BLaER1 (cell line): ENCODE measurements around the gene MCU.
"Not testable (repeated sequence)": the region's sequence is repeated elsewhere in the genome, so short reads cannot be mapped to it uniquely, and the experiment has no call there.

ENCODE experiments used
- H3K27ac ChIP-seq: shearing (Covaris generic); formaldehyde crosslinking; 2 replicates; pipeline ENCODE4 v1.8.1; 2022
- H3K27me3 ChIP-seq: shearing (Covaris generic); formaldehyde crosslinking; 2 replicates; pipeline ENCODE4 v1.8.1; 2022
- H3K36me3 ChIP-seq: shearing (Covaris generic); formaldehyde crosslinking; 2 replicates; pipeline ENCODE4 v1.8.1; 2022
- H3K4me1 ChIP-seq: shearing (Covaris generic); formaldehyde crosslinking; 2 replicates; pipeline ENCODE4 v1.8.1; 2022
- H3K4me2 ChIP-seq: shearing (Covaris generic); formaldehyde crosslinking; 2 replicates; pipeline ENCODE4 v1.8.1; 2022
- H3K4me3 ChIP-seq: shearing (Covaris generic); formaldehyde crosslinking; 2 replicates; pipeline ENCODE4 v1.8.1; 2022
- H3K9ac ChIP-seq: shearing (Covaris generic); formaldehyde crosslinking; 2 replicates; pipeline ENCODE4 v1.8.1; 2022
- H3K9me3 ChIP-seq: shearing (Covaris generic); formaldehyde crosslinking; 2 replicates; pipeline ENCODE4 v1.8.1; 2022
- H4K20me1 ChIP-seq: shearing (Covaris generic); formaldehyde crosslinking; 2 replicates; pipeline ENCODE4 v1.8.1; 2022
- Cebpa-rat ChIP-seq: shearing (Covaris generic); IDR thresholded peaks from 2 replicates; pipeline ENCODE4 v1.8.1; 2022

MCU gene

DNA sequence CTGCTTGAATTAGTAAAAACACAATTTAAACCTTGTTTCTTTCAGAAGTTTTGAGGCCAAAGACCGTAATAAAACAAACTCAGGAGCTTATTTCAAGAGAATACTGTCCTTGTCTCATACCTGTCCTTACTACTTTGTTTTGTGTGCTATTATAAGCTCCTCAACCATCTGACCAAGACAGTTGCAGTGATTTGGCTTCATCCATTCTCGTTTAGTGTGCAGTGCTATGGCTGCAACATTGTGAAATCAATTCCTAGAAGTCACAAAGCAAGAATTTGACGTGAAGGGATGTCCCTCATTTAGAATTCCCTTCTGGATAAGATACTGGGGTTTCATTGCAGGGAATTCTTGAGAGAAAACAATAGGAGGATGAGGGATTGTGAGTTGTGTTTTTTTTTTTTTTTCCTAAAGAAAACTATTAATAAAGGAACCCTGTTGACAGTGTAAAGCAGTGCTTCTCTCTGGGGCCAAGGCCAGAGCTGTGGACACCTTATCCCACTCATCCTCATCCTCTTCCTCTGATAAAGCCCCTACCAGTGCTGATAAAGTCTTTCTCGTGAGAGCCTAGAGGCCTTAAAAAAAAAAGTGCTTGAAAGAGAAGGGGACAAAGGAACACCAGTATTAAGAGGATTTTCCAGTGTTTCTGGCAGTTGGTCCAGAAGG, 201.3 kb downstream of the MCU start, which contains the start of gene OIT3:
Gene OIT3 (plus strand): TSS at position 604 of the 663 bp plus-strand sequence. CDS start 60 bp downstream, outside the sequence.
- Histone ChIP-seq H3K9ac (no peak within 1 kb of the TSS), H3K4me3 (no peak within 1 kb of the TSS), H3K27ac (no peak within 1 kb of the TSS), H4K20me1 (no peaks in the 10 kb centered on the region), H3K9me3 (peaks cover 11% of the 10 kb centered on the region; the same call in 1 of the 2 replicates), H3K36me3 (peaks cover 7% of the 10 kb centered on the region), H3K4me2 (no peak within 1 kb of the TSS), H3K4me1 (peaks cover 7% of the 10 kb centered on the region), H3K27me3 (no peaks in the 10 kb centered on the region)
- no peak for TF ChIP-seq Cebpa-rat

- H3K27me3 ChIP-seq: no peaks in the 10 kb centered on the region
- no peaks in the 10 kb centered on the region for H4K20me1 ChIP-seq
- no peak for TF ChIP-seq Cebpa-rat
- H3K4me1 ChIP-seq: no peaks in the 10 kb centered on the region
- H3K27ac ChIP-seq: no peak overlapping the region
- H3K36me3 ChIP-seq: no peaks in the 10 kb centered on the region
- H3K4me2 ChIP-seq: no peak overlapping the region
- no peak overlapping the region for H3K9ac ChIP-seq
- H3K9me3 ChIP-seq: no peaks in the 10 kb centered on the region
- no peak overlapping the region for H3K4me3 ChIP-seq
These were observed 203.4 kb downstream of the MCU start for GRCh38 chr10:72895236-72895850.

- no peak overlapping the region for H3K27ac ChIP-seq
- TF ChIP-seq Cebpa-rat: no peak
- no peak overlapping the region for H3K4me3 ChIP-seq
- H3K36me3 ChIP-seq: no peaks in the 10 kb centered on the region
- no peak overlapping the region for H3K4me2 ChIP-seq
- H3K27me3 ChIP-seq: no peaks in the 10 kb centered on the region
- no peak overlapping the region for H3K9ac ChIP-seq
- no peaks in the 10 kb centered on the region for H4K20me1 ChIP-seq
- no peaks in the 10 kb centered on the region for H3K9me3 ChIP-seq
- no peaks in the 10 kb centered on the region for H3K4me1 ChIP-seq
These were observed 206.7 kb downstream of the MCU start for GRCh38 chr10:72898616-72899015.

DNA sequence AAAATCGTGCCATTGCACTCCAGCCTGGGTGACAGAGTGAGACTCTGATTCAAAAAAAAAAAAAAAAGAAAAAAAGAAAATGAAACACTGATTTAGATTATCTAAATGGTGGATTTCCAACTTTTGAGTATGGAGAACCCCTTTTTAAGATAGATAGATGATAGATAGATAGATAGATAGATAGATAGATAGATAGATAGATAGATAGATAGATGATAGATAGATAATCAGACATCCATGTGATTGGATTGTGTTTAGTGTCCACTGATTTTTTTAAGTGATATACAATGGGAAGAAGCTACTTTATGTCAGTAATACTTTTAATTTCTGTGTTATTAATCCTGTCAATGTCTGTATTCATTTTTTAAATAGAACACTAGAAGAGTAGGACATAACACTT, 207.6 kb downstream of the MCU start:
- Histone ChIP-seq H3K4me2 (no peak overlapping the region), H4K20me1 (no peaks in the 10 kb centered on the region)

DNA sequence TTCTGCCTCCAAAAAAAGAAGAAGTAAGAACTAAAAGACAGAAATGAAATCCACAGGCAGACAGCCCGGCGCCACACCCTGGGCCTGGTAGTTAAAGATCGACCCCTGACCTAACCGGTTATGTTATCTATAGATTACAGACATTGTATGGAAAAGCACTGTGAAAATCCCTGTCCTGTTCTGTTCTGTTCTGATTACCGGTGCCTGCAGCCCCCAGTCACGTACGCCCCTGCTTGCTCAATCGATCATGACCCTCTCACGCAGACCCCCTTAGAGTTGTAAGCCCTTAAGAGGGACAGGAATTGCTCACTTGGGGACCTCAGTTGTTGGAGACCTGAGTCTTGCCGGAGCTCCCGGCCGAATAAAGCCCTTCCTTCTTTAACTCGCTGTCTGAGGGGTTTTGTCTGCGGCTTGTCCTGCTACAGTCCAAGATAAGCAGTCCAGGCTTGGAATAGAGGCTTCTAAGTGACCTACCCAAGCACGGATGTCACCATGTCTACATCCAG, 212.1 kb downstream of the MCU start:
- H3K4me1 ChIP-seq, H3K9ac ChIP-seq, H3K27ac ChIP-seq, H3K9me3 ChIP-seq, H4K20me1 ChIP-seq, H3K36me3 ChIP-seq, H3K4me2 ChIP-seq, H3K4me3 ChIP-seq, H3K27me3 ChIP-seq: not testable (repeated sequence)

More for the DNA sequence above, 207.6 kb downstream of the MCU start:
- no peaks in the 10 kb centered on the region for H3K36me3 ChIP-seq
- H3K27me3 ChIP-seq: no peaks in the 10 kb centered on the region
- no peak overlapping the region for H3K4me3 ChIP-seq
- no peak overlapping the region for H3K27ac ChIP-seq
- no peaks in the 10 kb centered on the region for H3K9me3 ChIP-seq
- H3K4me1 ChIP-seq: no peaks in the 10 kb centered on the region
- no peak for TF ChIP-seq Cebpa-rat
- no peak overlapping the region for H3K9ac ChIP-seq

DNA sequence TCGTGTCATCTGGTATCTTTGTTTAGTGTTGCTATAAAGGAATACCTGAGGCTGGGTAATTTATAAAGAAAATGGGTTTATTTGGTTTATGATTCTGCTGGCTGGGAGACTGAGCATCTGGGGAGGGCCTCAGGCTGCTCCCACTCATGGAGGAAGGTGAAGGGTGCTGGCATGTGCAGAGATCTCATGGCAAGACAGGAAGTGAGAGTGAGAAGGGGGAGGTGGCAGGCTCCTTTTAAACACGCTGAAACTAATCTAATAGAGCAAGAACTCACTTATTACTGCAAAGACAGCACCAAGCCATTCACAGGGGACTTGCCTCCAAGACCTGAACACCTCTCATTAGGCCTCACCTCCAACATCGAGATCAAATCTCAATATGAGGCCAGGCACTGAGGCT, 212.9 kb downstream of the MCU start:
- Histone ChIP-seq H3K4me1 (peaks cover 7% of the 10 kb centered on the region; the same call in 1 of the 2 replicates), H3K9me3 (no peaks in the 10 kb centered on the region), H3K9ac (no peak overlapping the region), H3K4me2 (no peak overlapping the region), H3K27me3 (no peaks in the 10 kb centered on the region), H3K4me3 (no peak overlapping the region), H4K20me1 (no peaks in the 10 kb centered on the region), H3K27ac (no peak overlapping the region), H3K36me3 (no peaks in the 10 kb centered on the region)
- no peak for TF ChIP-seq Cebpa-rat

GRCh38 chr10:72906446-72906845, 214.5 kb downstream of the MCU start:
- Histone ChIP-seq H3K4me1 (peaks cover 7% of the 10 kb centered on the region; the same call in 1 of the 2 replicates), H4K20me1 (no peaks in the 10 kb centered on the region), H3K36me3 (no peaks in the 10 kb centered on the region), H3K4me2 (no peak overlapping the region), H3K27me3 (no peaks in the 10 kb centered on the region), H3K9ac (no peak overlapping the region), H3K9me3 (no peaks in the 10 kb centered on the region), H3K4me3 (no peak overlapping the region), H3K27ac (no peak overlapping the region)
- TF ChIP-seq Cebpa-rat: no peak

GRCh38 chr10:72910705-72911104, 218.8 kb downstream of the MCU start:
- H3K4me3 ChIP-seq: no peak overlapping the region
- no peak overlapping the region for H3K9ac ChIP-seq
- peaks cover 10% of the 10 kb centered on the region for H3K4me1 ChIP-seq
- no peaks in the 10 kb centered on the region for H3K36me3 ChIP-seq
- H3K27me3 ChIP-seq: no peaks in the 10 kb centered on the region
- no peaks in the 10 kb centered on the region for H3K9me3 ChIP-seq
- TF ChIP-seq Cebpa-rat: no peak
- no peak overlapping the region for H3K4me2 ChIP-seq
- no peaks in the 10 kb centered on the region for H4K20me1 ChIP-seq
- H3K27ac ChIP-seq: no peak overlapping the region

GRCh38 chr10:72911758-72912157, 219.8 kb downstream of the MCU start:
- Histone ChIP-seq H3K4me3 (no peak overlapping the region), H3K36me3 (no peaks in the 10 kb centered on the region), H3K9me3 (no peaks in the 10 kb centered on the region), H3K4me1 (peaks cover 10% of the 10 kb centered on the region), H3K9ac (no peak overlapping the region), H4K20me1 (no peaks in the 10 kb centered on the region), H3K4me2 (no peak overlapping the region), H3K27ac (no peak overlapping the region), H3K27me3 (no peaks in the 10 kb centered on the region)
- no peak for TF ChIP-seq Cebpa-rat

GRCh38 chr10:72912736-72913135, 220.8 kb downstream of the MCU start:
- Histone ChIP-seq H3K4me2 (no peak overlapping the region), H3K9me3 (no peaks in the 10 kb centered on the region), H3K4me1 (peaks cover 10% of the 10 kb centered on the region), H3K27me3 (no peaks in the 10 kb centered on the region), H3K4me3 (no peak overlapping the region), H3K27ac (no peak overlapping the region), H3K9ac (no peak overlapping the region), H4K20me1 (no peaks in the 10 kb centered on the region), H3K36me3 (no peaks in the 10 kb centered on the region)
- TF ChIP-seq Cebpa-rat: no peak
